Measurements from ENCODE around the gene PDIA3.

- TF ChIP-seq CTCF (CRISPR knock-in tag; IDR thresholded peaks at IDR 0.05) (no peak), POLR2A (IDR thresholded peaks at IDR 0.05; ENCODE audit: insufficient read depth in 1 of 2, low read depth in 2 of 2, low read length in 2 of 2) (no peak), POLR2AphosphoS5 (IDR thresholded peaks at IDR 0.05; ENCODE audit: low read depth, low read length) (no peak), NFRKB (IDR thresholded peaks at IDR 0.05) (no peak), E2F1 (CRISPR knock-in tag; IDR thresholded peaks at IDR 0.05) (no peak), NR2F6 (IDR thresholded peaks at IDR 0.05) (no peak), NR2F6 (CRISPR knock-in tag; IDR thresholded peaks at IDR 0.05) (no peak)
Observed at GRCh38 chr15:43808435-43808950, 62.3 kb downstream of the PDIA3 start.

Data from HepG2 (cell line).